VCaP (cell line): ENCODE results near the gene TXNL4A.
A peak's percentile ranks its signal among the peaks of the same experiment; 100 is the strongest.

Experiments
- H3K27ac ChIP-seq: fragments of 450-650 bp; 2 replicates; pipeline ENCODE4 v1.5.1; 2017
- CTCF ChIP-seq: fragments of 450-650 bp; conservative IDR thresholded peaks from 2 replicates; pipeline ENCODE4 v1.5.1; 2017; ENCODE audit warnings: mild to moderate bottlenecking, moderate library complexity

Gene TXNL4A

GRCh38 chr18:79971211-79971952, 17.0 kb downstream of the TXNL4A start:
- TF ChIP-seq CTCF: no peak
- peak overlapping the region; percentile 64; the same call in 1 of the 2 replicates for H3K27ac ChIP-seq

GRCh38 chr18:79970419-79971133, 17.8 kb downstream of the TXNL4A start:
- peak overlapping the region; percentile 22; the same call in 1 of the 2 replicates for H3K27ac ChIP-seq
- TF ChIP-seq CTCF: no peak

GRCh38 chr18:79965119-79965902, 23.1 kb downstream of the TXNL4A start:
- H3K27ac ChIP-seq: peak overlapping the region; percentile 95
- TF ChIP-seq CTCF: no peak

DNA sequence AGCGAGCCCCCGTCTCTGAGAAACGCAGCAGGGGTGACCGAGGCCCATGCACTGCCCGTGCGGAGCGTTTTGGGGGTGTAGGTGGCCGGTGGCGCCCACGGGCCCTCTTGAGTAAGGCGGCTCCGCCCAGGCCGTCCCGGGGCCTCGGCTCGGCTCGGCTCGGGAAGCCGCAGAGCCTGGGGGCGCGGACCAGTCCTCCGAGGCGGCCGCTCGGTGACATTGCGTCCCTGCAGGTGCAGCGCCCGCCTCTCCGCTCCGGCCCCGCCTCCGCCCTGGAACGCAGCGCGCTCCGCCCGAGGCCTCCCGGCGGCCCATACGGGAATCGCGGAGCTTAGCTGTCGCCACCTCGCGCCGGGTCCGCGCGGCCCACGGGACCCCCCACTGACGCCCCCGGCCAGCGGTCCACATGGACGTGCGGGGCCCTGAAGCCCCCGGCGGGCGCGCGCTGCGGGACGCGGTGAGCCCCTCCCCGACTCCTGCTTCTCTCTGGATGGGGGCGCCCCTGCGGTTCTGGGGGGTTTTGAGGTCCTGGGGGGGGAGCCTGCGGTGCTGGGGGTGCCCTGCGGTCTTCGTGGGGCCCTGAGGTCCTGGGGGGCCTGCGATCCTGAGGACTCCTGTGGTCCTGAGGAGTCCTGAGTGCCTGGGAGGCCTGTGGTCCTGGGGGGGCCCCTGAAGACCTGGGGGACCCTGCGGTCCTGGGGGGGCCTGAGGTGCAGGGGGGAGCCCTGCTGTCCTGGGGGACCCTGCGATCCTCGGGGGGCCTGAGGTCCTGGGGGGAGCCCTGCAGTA, 23.8 kb downstream of the TXNL4A start, which contains the start of gene HSBP1L1:
TSS of gene HSBP1L1 (plus strand) at position 314 of the 789 bp plus-strand sequence. CDS start at position 407, 93 bp downstream.
- peak; percentile 55 for TF ChIP-seq CTCF
- H3K27ac ChIP-seq: peak within 1 kb of the TSS; percentile 95

DNA sequence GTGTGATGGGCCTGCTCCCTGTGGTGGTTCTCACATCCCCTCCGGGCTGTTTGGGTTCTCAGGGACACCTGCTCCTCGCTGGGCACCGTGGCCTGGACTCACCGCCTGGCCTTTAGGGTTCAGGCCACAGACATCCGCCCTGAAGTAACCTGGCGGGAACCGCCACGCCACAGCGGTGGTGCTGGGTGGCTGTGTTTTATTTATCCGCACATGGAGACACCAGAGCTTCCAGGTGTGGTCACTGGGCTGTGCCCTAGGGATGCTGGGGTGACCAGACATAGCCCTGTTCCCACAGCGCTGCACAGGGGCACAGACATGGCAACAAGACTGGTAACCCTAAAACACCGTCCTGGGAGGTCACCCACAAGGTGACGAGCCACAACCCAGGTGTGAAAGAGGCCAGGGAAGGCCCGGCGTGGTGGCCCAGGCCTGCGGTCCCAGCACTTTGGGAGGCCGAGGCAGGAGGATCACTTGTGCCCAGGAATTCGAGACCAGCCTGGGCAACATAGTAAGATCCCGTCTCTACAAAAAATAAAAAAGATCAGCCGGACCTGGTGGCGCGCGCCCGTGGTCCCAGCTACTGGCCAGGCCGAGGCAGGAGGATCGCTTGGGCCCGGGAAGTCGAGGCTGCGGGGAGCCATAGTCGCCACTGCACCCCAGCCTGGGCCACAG, 24.6 kb downstream of the TXNL4A start:
- H3K27ac ChIP-seq: peak overlapping the region; percentile 95
- TF ChIP-seq CTCF: no peak

GRCh38 chr18:79962835-79963657, 25.3 kb downstream of the TXNL4A start:
- no peak for TF ChIP-seq CTCF
- peak overlapping the region; percentile 95 for H3K27ac ChIP-seq
